Measurements from ENCODE around the gene TNNI2.

DNA sequence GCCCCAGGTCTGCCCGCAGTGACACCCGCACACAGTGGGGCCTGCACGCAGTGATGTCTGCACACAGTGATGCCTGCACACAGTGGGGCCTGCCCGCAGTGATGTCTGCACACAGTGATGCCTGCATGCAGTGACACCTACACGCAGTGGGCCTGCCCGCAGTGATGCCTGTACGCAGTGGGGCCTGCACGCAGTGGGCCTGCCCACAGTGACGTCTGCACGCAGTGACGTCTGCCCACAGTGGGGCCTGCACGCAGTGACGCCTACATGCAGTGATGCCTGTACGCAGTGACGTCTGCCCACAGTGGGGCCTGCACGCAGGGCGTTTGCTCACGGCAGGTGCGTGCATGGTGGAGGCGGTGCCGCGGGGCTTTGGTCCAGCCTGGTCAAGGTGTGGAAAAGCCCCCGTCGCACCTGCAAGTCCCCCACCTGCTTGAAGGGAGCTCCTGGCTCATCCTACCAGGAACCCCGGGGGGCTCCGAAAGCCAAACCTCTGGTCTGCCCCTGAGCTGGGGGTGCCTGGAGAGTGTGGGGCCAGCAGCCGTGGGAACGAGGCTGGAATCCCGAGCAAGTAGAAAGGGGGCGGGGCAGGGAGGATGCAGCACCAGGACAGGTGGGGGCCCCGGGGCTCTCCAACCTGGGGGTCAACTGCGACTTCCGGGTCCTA lies 12.9 kb upstream of the TNNI2 start:
- TF ChIP-seq SUZ12 (IDR thresholded peaks at IDR 0.05; ENCODE audit: extremely low read depth, insufficient read depth, insufficient read length), result no peak
- no peak for TF ChIP-seq ZNF274 (IDR thresholded peaks at IDR 0.05; ENCODE audit: low read depth, low read length)
- TF ChIP-seq YY1 (IDR thresholded peaks at IDR 0.05; ENCODE audit: insufficient read depth, insufficient read length), result no peak
